ENCODE results near the gene FAM83D. TPM values are rescaled to one million over a fixed set of nuclear protein-coding genes. Genes with fewer than 3 reads are reported as not detected.
"Not testable (repeated sequence)": the region's sequence is repeated elsewhere in the genome, so short reads cannot be mapped to it uniquely, and the experiment has no call there.

Gene FAM83D
- total and polyA plus RNA-seq, 5 experiments from 2014 or later, result 0.46 to 1.1 (median 0.56) TPM

- ATAC-seq (no peak), DNase-seq (no peak)
- H3K9me3 Mint-ChIP-seq, result no peaks in the 10 kb centered on the region
- H3K27me3 Mint-ChIP-seq, result peaks cover 0 to 1% (median 0%) of the 10 kb centered on the region in 5 donors
- peaks cover 0 to 64% (median 10%) of the 10 kb centered on the region in 3 donors for H3K36me3 Mint-ChIP-seq
- peaks cover 2 to 8% (median 7%) of the 10 kb centered on the region in 4 donors for H3K4me1 Mint-ChIP-seq
- POLR2A ChIA-PET, result no interaction called here
- H3K4me3 Mint-ChIP-seq, result no peak overlapping the region
- H3K27ac Mint-ChIP-seq, result no peak overlapping the region
Measured at GRCh38 chr20:38982291-38982690, 56.1 kb downstream of the FAM83D start.

GRCh38 chr20:38985060-38985459 is 58.8 kb downstream of the FAM83D start:
- no peaks in the 10 kb centered on the region for H3K9me3 Mint-ChIP-seq
- peaks cover 8 to 82% (median 21%) of the 10 kb centered on the region in 3 donors for H3K36me3 Mint-ChIP-seq
- peaks cover 2 to 15% (median 5%) of the 10 kb centered on the region in 4 donors for H3K4me1 Mint-ChIP-seq
- no peaks in the 10 kb centered on the region for H3K27me3 Mint-ChIP-seq
- POLR2A ChIA-PET, result no interaction called here
- no peak overlapping the region for H3K4me3 Mint-ChIP-seq
- ATAC-seq, result no peak
- no peak for DNase-seq
- no peak overlapping the region for H3K27ac Mint-ChIP-seq

- Mint-ChIP-seq H3K36me3 (peaks cover 8 to 81% (median 23%) of the 10 kb centered on the region in 3 donors), H3K9me3 (no peaks in the 10 kb centered on the region), H3K4me1 (peaks cover 2 to 15% (median 5%) of the 10 kb centered on the region in 4 donors), H3K27ac (no peak overlapping the region), H3K4me3 (no peak overlapping the region), H3K27me3 (no peaks in the 10 kb centered on the region)
- DNase-seq (no peak), ATAC-seq (no peak)
- POLR2A ChIA-PET, result no interaction called here
Measured at GRCh38 chr20:38985603-38986170, 59.5 kb downstream of the FAM83D start.

- Mint-ChIP-seq H3K27ac (peak overlapping the region in 1 of 10 donors; percentile 70), H3K9me3 (no peaks in the 10 kb centered on the region), H3K4me3 (no peak overlapping the region), H3K4me1 (peaks cover 0 to 11% (median 3%) of the 10 kb centered on the region in 4 donors), H3K36me3 (peaks cover 8 to 73% (median 23%) of the 10 kb centered on the region in 3 donors), H3K27me3 (no peaks in the 10 kb centered on the region)
- POLR2A ChIA-PET, result no interaction called here
- DNase-seq, result no peak
- ATAC-seq, result no peak
Measured at GRCh38 chr20:38986663-38987062, 60.4 kb downstream of the FAM83D start.

DNA sequence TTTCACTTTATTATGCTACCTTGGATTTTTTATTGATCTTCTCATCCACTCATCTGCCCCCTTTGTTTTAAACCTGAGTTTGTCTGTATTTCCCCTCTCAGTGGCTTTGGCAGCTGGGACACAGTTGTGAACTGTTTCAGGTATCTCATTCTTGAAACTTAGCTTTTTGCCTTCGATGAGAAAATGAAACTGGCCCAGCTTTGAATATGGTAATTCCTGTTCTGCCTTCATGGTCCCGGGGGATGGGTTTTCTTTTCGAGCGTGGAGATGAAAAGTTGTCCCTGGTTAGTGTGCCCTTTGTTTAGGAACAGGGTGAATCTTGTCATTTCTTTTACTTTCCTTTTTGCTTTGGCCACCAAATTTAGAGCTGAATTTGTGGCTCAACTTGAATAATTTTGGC is 61.6 kb downstream of the FAM83D start:
- Mint-ChIP-seq H3K27ac (no peak overlapping the region), H3K27me3 (no peaks in the 10 kb centered on the region), H3K36me3 (peaks cover 8 to 76% (median 17%) of the 10 kb centered on the region in 3 donors), H3K4me1 (peaks cover 0 to 7% (median under 1%) of the 10 kb centered on the region in 4 donors), H3K4me3 (no peak overlapping the region), H3K9me3 (no peaks in the 10 kb centered on the region)
- DNase-seq (no peak), ATAC-seq (no peak)
- POLR2A ChIA-PET, result no interaction called here

DNA sequence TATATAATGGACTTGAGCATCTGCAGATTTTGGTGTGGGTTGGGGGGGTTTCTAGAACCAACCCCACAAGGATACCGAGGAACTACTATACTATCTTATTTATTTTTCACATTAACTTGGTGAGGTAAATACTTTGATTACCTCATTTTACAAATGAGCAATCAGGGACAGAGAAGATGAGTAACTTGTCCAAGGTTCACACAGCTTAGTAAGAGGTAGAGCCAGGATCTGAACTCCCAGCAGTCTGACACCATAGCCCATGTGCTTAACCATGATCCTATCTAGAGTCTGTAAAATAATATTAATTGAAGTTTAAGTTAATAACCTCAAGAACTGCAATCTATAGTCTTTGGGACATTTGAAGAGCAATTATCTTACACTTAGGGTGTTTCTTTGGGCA is 64.5 kb downstream of the FAM83D start:
- Mint-ChIP-seq H3K27ac (no peak overlapping the region), H3K4me3 (no peak overlapping the region), H3K9me3 (no peaks in the 10 kb centered on the region), H3K27me3 (no peaks in the 10 kb centered on the region), H3K36me3 (peaks cover 8 to 79% (median 21%) of the 10 kb centered on the region in 3 donors), H3K4me1 (peaks cover 0 to 7% (median under 1%) of the 10 kb centered on the region in 4 donors)
- DNase-seq, result no peak
- ATAC-seq, result no peak
- POLR2A ChIA-PET, result no interaction called here

GRCh38 chr20:38991814-38992704 is 65.8 kb downstream of the FAM83D start:
- no peak overlapping the region for H3K4me3 Mint-ChIP-seq
- POLR2A ChIA-PET, result no interaction called here

GRCh38 chr20:38995536-38996044 is 69.4 kb downstream of the FAM83D start:
- Mint-ChIP-seq H3K4me3 (no peak overlapping the region), H3K36me3 (peaks cover 5 to 84% (median 24%) of the 10 kb centered on the region in 3 donors), H3K27me3 (no peaks in the 10 kb centered on the region), H3K27ac (no peak overlapping the region), H3K4me1 (peaks cover 9 to 16% (median 14%) of the 10 kb centered on the region in 4 donors), H3K9me3 (no peaks in the 10 kb centered on the region)
- no peak for ATAC-seq
- no peak for DNase-seq
- POLR2A ChIA-PET, result no interaction called here

More at GRCh38 chr20:38991814-38992704, 65.8 kb downstream of the FAM83D start:
- Mint-ChIP-seq H3K36me3 (peaks cover 14 to 79% (median 28%) of the 10 kb centered on the region in 3 donors), H3K27me3 (no peaks in the 10 kb centered on the region), H3K27ac (no peak overlapping the region), H3K9me3 (no peaks in the 10 kb centered on the region), H3K4me1 (peaks cover 6 to 8% (median 7%) of the 10 kb centered on the region in 4 donors)
- ATAC-seq (no peak), DNase-seq (no peak)

DNA sequence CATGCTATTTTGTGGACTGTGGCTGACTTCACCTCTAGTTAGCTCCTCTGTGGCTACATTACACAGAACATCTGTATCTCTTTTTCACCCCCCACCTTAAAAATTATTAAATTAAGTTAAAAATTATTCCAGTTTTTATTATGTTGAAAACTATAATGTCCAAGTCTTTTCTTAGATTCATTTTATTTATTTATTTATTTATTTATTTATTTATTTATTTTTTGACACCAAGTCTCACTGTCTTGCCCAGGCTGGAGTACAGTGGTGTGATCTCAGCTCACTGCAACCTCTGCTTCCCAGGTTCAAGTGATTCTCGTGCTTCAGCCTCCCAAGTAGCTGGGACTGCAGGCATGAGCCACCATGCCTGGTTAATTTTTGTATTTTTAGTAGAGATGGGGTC is 70.6 kb downstream of the FAM83D start:
- H3K9me3 Mint-ChIP-seq, H3K27me3 Mint-ChIP-seq, ATAC-seq, DNase-seq, POLR2A ChIA-PET, H3K4me3 Mint-ChIP-seq: not testable (repeated sequence)
- H3K27ac Mint-ChIP-seq, result peak overlapping the region in 1 of 10 donors; percentile 23
- peaks cover 5 to 89% (median 28%) of the 10 kb centered on the region in 3 donors for H3K36me3 Mint-ChIP-seq
- H3K4me1 Mint-ChIP-seq, result peaks cover 9 to 15% (median 14%) of the 10 kb centered on the region in 4 donors

- H3K4me3 Mint-ChIP-seq, result peak overlapping the region in 2 of 10 donors; percentile 3 to 43
- POLR2A ChIA-PET, result no interaction called here
- H3K4me1 Mint-ChIP-seq, result peaks cover 9 to 15% (median 14%) of the 10 kb centered on the region in 4 donors
- peaks cover 5 to 87% (median 28%) of the 10 kb centered on the region in 3 donors for H3K36me3 Mint-ChIP-seq
- H3K9me3 Mint-ChIP-seq, result no peaks in the 10 kb centered on the region
- ATAC-seq (peak in 1 of 2 donors; percentile 16), DNase-seq (no peak)
- H3K27ac Mint-ChIP-seq, result peak overlapping the region in 7 of 10 donors; percentile 4 to 73 (median 31)
- no peaks in the 10 kb centered on the region for H3K27me3 Mint-ChIP-seq
Measured at GRCh38 chr20:38997622-38998021, 71.4 kb downstream of the FAM83D start.

- DNase-seq, result no peak
- H3K36me3 Mint-ChIP-seq, result peaks cover 5 to 91% (median 34%) of the 10 kb centered on the region in 3 donors
- no peaks in the 10 kb centered on the region for H3K27me3 Mint-ChIP-seq
- ATAC-seq, result no peak
- no peak overlapping the region for H3K4me3 Mint-ChIP-seq
- POLR2A ChIA-PET, result no interaction called here
- H3K27ac Mint-ChIP-seq, result no peak overlapping the region
- no peaks in the 10 kb centered on the region for H3K9me3 Mint-ChIP-seq
- H3K4me1 Mint-ChIP-seq, result peaks cover 12 to 20% (median 16%) of the 10 kb centered on the region in 4 donors
Measured at GRCh38 chr20:38999217-38999616, 73.0 kb downstream of the FAM83D start.

GRCh38 chr20:38999965-39000910 is 74.0 kb downstream of the FAM83D start:
- no peaks in the 10 kb centered on the region for H3K27me3 Mint-ChIP-seq
- no peak overlapping the region for H3K4me3 Mint-ChIP-seq
- ATAC-seq (no peak), DNase-seq (no peak)
- H3K4me1 Mint-ChIP-seq, result peaks cover 18 to 26% (median 21%) of the 10 kb centered on the region in 4 donors
- H3K36me3 Mint-ChIP-seq, result peaks cover 5 to 88% (median 31%) of the 10 kb centered on the region in 3 donors
- peak overlapping the region in 1 of 10 donors; percentile 50 for H3K27ac Mint-ChIP-seq
- POLR2A ChIA-PET, result interaction anchor here (0.6 kb wide), 1 partner anchor 182 kb away, joined by 3 read pairs; no protein-coding TSS in a partner anchor
- no peaks in the 10 kb centered on the region for H3K9me3 Mint-ChIP-seq

Measured in naive thymus-derived CD8-positive, alpha-beta T cell (primary cell).